Breast epithelium (tissue), 4 donors: ENCODE measurements around the gene SLC30A7. TPM values are rescaled to one million over a fixed set of nuclear protein-coding genes. Genes with fewer than 3 reads are reported as not detected.

ENCODE experiments used
- DNase-seq, 2 donors: peaks; one replicate each; pipeline ENCODE4 v3.0.0-alpha.2; 2019; ENCODE audit warnings: low spot score in 2 of 2
- H3K27ac ChIP-seq, 2 donors: fragments of 200-600 bp; sonication (generic) in 1 of 2; one replicate each; pipeline ENCODE4 v1.5.1; 2016 to 2019; ENCODE audit warnings: mild to moderate bottlenecking in 1 of 2
- H3K27me3 ChIP-seq, 2 donors: fragments of 200-600 bp; sonication (generic) in 1 of 2; one replicate each; pipeline versions ENCODE4 v1.5.1 to v1.6.0; 2017 to 2019; ENCODE audit warnings: control low read depth in 1 of 2, mild to moderate bottlenecking in 1 of 2
- H3K36me3 ChIP-seq: fragments of 200-600 bp; one replicate; pipeline ENCODE4 v1.5.1; 2019
- H3K4me1 ChIP-seq, 2 donors: fragments of 200-600 bp; sonication (generic); one replicate each; pipeline ENCODE4 v1.5.1; 2016 to 2019; ENCODE audit warnings: control low read depth in 1 of 2
- H3K4me3 ChIP-seq, 3 donors: fragments of 200-600 bp; sonication (generic); 1 replicate in 2 of 3; 2 replicates in 1 of 3; pipeline ENCODE4 v1.5.1; 2016 to 2019; ENCODE audit warnings: mild to moderate bottlenecking in 3 of 3, moderate library complexity in 2 of 3
- H3K9me3 ChIP-seq, 2 donors: fragments of 200-600 bp; sonication (generic) in 1 of 2; one replicate each; pipeline ENCODE4 v1.5.1; 2016 to 2019; ENCODE audit warnings: control low read depth in 1 of 2
- CTCF ChIP-seq, 3 donors: fragments of 450-650 bp; IDR thresholded peaks; one replicate each; pipeline ENCODE4 v1.5.1; 2016 to 2017; ENCODE audit warnings: antibody characterized with exemption in 3 of 3, mild to moderate bottlenecking in 3 of 3, moderate library complexity in 3 of 3
- POLR2A ChIP-seq: fragments of 450-650 bp; IDR thresholded peaks from one replicate; pipeline ENCODE4 v1.6.1; 2016; ENCODE audit warnings: antibody characterized with exemption, mild to moderate bottlenecking, moderate library complexity
- POLR2AphosphoS5 ChIP-seq, 3 donors: sonication (generic); formaldehyde crosslinking; IDR thresholded peaks; one replicate each; pipeline ENCODE4 v1.6.1; 2017; ENCODE audit warnings: antibody characterized with exemption in 3 of 3
- intact Hi-C: fragments of 100-400 bp; cut with DNase I; formaldehyde crosslinking; loops from one replicate; pipeline ENCODE4 v1.15.1; 2023; ENCODE audit warnings: low total_unique reads
- total RNA-seq, 3 donors: library from RNA; depleted of rRNA; stranded (reverse); fragments of >200 nt; gene quantifications; one replicate each; pipeline ENCODE4 v1.1.0, GENCODE V29; 2016

The SLC30A7 gene
- total RNA-seq, 3 donors from 2014 or later = 19.5 to 33.8 (median 25.9) TPM

GRCh38 chr1:101027194-101027772, 131.4 kb downstream of the SLC30A7 start:
- TF ChIP-seq POLR2A (no peak), POLR2AphosphoS5 (IDR thresholded peaks at IDR 0.05) (no peak), CTCF (IDR thresholded peaks at IDR 0.05) (no peak)
- no peaks in the 10 kb centered on the region for H3K27me3 ChIP-seq
- no peaks in the 10 kb centered on the region for H3K36me3 ChIP-seq
- H3K27ac ChIP-seq = no peak overlapping the region
- no peak overlapping the region for H3K4me3 ChIP-seq
- no peaks in the 10 kb centered on the region for H3K4me1 ChIP-seq
- DNase-seq = no peak
- no peaks in the 10 kb centered on the region for H3K9me3 ChIP-seq
- intact Hi-C loops = no loop called here

- no peaks in the 10 kb centered on the region for H3K36me3 ChIP-seq
- no peaks in the 10 kb centered on the region for H3K27me3 ChIP-seq
- TF ChIP-seq POLR2AphosphoS5 (IDR thresholded peaks at IDR 0.05) = no peak
- no peak for TF ChIP-seq CTCF (IDR thresholded peaks at IDR 0.05)
- no peak for TF ChIP-seq POLR2A
- no peak overlapping the region for H3K4me3 ChIP-seq
- intact Hi-C loops = no loop called here
- no peaks in the 10 kb centered on the region for H3K9me3 ChIP-seq
- H3K27ac ChIP-seq = no peak overlapping the region
- H3K4me1 ChIP-seq = no peaks in the 10 kb centered on the region
- no peak for DNase-seq
These were observed 132.6 kb downstream of the SLC30A7 start for GRCh38 chr1:101028466-101028865.

GRCh38 chr1:101029184-101029583, 133.3 kb downstream of the SLC30A7 start:
- H3K36me3 ChIP-seq = no peaks in the 10 kb centered on the region
- no peaks in the 10 kb centered on the region for H3K9me3 ChIP-seq
- intact Hi-C loops = no loop called here
- no peaks in the 10 kb centered on the region for H3K4me1 ChIP-seq
- no peak for DNase-seq
- no peak overlapping the region for H3K27ac ChIP-seq
- no peaks in the 10 kb centered on the region for H3K27me3 ChIP-seq
- no peak overlapping the region for H3K4me3 ChIP-seq
- TF ChIP-seq CTCF (IDR thresholded peaks at IDR 0.05) = no peak
- no peak for TF ChIP-seq POLR2AphosphoS5 (IDR thresholded peaks at IDR 0.05)
- TF ChIP-seq POLR2A = no peak

GRCh38 chr1:101030881-101031280, 135.0 kb downstream of the SLC30A7 start:
- intact Hi-C loops = no loop called here
- Histone ChIP-seq H3K27ac (no peak overlapping the region), H3K36me3 (no peaks in the 10 kb centered on the region), H3K9me3 (no peaks in the 10 kb centered on the region), H3K27me3 (no peaks in the 10 kb centered on the region), H3K4me1 (no peaks in the 10 kb centered on the region), H3K4me3 (no peak overlapping the region)
- DNase-seq = no peak
- no peak for TF ChIP-seq POLR2A
- TF ChIP-seq CTCF (IDR thresholded peaks at IDR 0.05) = no peak
- TF ChIP-seq POLR2AphosphoS5 (IDR thresholded peaks at IDR 0.05) = no peak

Other genes starting within 250 kb of the SLC30A7 start
- 10 to 100 TPM in 2 of 3 donors, 1 to 10 TPM in 1; 8.5 to 12.3 (median 10.4) TPM for gene VCAM1, start 176.3 kb upstream of the SLC30A7 start, total RNA-seq
- 10 to 100 TPM in 2 of 3 donors, 1 to 10 TPM in 1; 8.3 to 17.0 (median 15.4) TPM for gene EXTL2, start 1.2 kb upstream of the SLC30A7 start, total RNA-seq
- 10 to 100 TPM; 19.2 to 26.1 (median 25.9) TPM for gene DPH5, start 129.7 kb downstream of the SLC30A7 start, total RNA-seq